Spleen (tissue), 11 donors: Measurements from ENCODE around the gene ATP6V1C2. TPM values are rescaled to one million over a fixed set of nuclear protein-coding genes. Genes with fewer than 3 reads are reported as not detected.

ENCODE experiments used
- DNase-seq: peaks from one replicate; pipeline ENCODE4 v3.0.0-alpha.2; 2020
- H3K27ac ChIP-seq, 8 donors: fragments of 200-600 bp; sonication (generic) in 7 of 8; 1 replicate in 4 of 8; 2 replicates in 4 of 8; pipeline versions ENCODE4 v1.5.0 to v1.8.0; 2016 to 2021; ENCODE audit warnings: inconsistent platforms in 4 of 8, mild to moderate bottlenecking in 4 of 8, moderate library complexity in 1 of 8
- H3K27me3 ChIP-seq, 7 donors: fragments of 200-600 bp; sonication (generic) in 6 of 7; replicated peaks in 1 of 7; 1 replicate in 4 of 7; 2 replicates in 3 of 7; pipeline versions ENCODE4 v1.5.0 to v1.8.0; 2016 to 2021; ENCODE audit warnings: inconsistent platforms in 3 of 7, mild to moderate bottlenecking in 1 of 7
- H3K36me3 ChIP-seq, 6 donors: fragments of 200-600 bp; sonication (generic) in 5 of 6; 1 replicate in 4 of 6; 2 replicates in 2 of 6; pipeline versions ENCODE4 v1.5.0 to v1.8.0; 2016 to 2021; ENCODE audit warnings: inconsistent platforms in 2 of 6
- H3K4me1 ChIP-seq, 6 donors: fragments of 200-600 bp; sonication (generic) in 5 of 6; 1 replicate in 3 of 6; 2 replicates in 3 of 6; pipeline versions ENCODE4 v1.5.0 to v1.8.0; 2016 to 2021; ENCODE audit warnings: inconsistent platforms in 3 of 6
- H3K4me3 ChIP-seq, 8 donors: fragments of 200-600 bp; sonication (generic) in 7 of 8; 1 replicate in 4 of 8; 2 replicates in 4 of 8; pipeline versions ENCODE4 v1.5.0 to v1.8.0; 2016 to 2021; ENCODE audit warnings: inconsistent platforms in 4 of 8, mild to moderate bottlenecking in 4 of 8, moderate library complexity in 2 of 8
- H3K9me3 ChIP-seq, 8 donors: fragments of 200-600 bp; sonication (generic) in 7 of 8; 1 replicate in 4 of 8; 2 replicates in 4 of 8; pipeline versions ENCODE4 v1.5.0 to v1.8.0; 2016 to 2021; ENCODE audit warnings: inconsistent platforms in 4 of 8
- CTCF ChIP-seq, 11 experiments: fragments of 200-600 bp in 7 of 11; fragments of 450-650 bp in 4 of 11; sonication (generic) in 4 of 11; IDR thresholded peaks in 8 of 11; conservative IDR thresholded peaks in 3 of 11; 1 replicate in 7 of 11; 2 replicates in 4 of 11; pipeline versions ENCODE4 v1.4.0 to v1.8.0; 2016 to 2021; ENCODE audit warnings: antibody characterized with exemption in 11 of 11, inconsistent platforms in 4 of 11, mild to moderate bottlenecking in 1 of 11
- POLR2A ChIP-seq, 3 donors: fragments of 450-650 bp; IDR thresholded peaks; one replicate each; pipeline ENCODE4 v1.5.1; 2017; ENCODE audit warnings: antibody characterized with exemption in 3 of 3, mild to moderate bottlenecking in 1 of 3
- POLR2AphosphoS5 ChIP-seq, 3 donors: sonication (generic); formaldehyde crosslinking; IDR thresholded peaks; one replicate each; pipeline ENCODE4 v1.5.1; 2017; ENCODE audit warnings: antibody characterized with exemption in 3 of 3
- WGBS, 5 donors: extraction: QIAGEN DNeasy Blood & Tissue Kit in 3 of 5; methylation state at CpG; one replicate each; pipeline versions ENCODE4 v1.1.5 to v1.1.7; 2013 to 2018; 5-methylcytosine and 5-hydroxymethylcytosine counted together
- intact Hi-C: fragments of 100-400 bp; cut with DNase I; formaldehyde crosslinking; loops from one replicate; pipeline ENCODE4 v1.15.0; 2023; ENCODE audit warnings: low total_unique reads
- polyA plus RNA-seq, 3 donors: library from polyadenylated mRNA; stranded (reverse); fragments of 200-250 nt; gene quantifications; one replicate each; pipeline ENCODE4 v1.2.1, GENCODE V29; 2013
- total RNA-seq, 7 donors: library from RNA; depleted of rRNA in 3 of 7; stranded (reverse); fragments of >200 nt in 3 of 7; fragmentation: NEBNext Ultra II Directional in 4 of 7; extraction: Animal tissue kit (Norgen Biotek cat#: 25700) in 4 of 7; gene quantifications; one replicate each; pipeline versions ENCODE4 v1.1.0 to v1.2.1, GENCODE V29; 2016 to 2021
- donor health status: healthy with polysubstance abuse.
- donor health status: DM: no; HTN: no; CAD: no; lungs with moderate emphysema.
- donor health status: DM: no; HTN: no; CAD: no.
- donor health status: Bipolar disorder and iron deficiency.
- donor health status: healthy.
- donor health status: DM: no; HTN: no; CAD: no.
- donor health status: DM: yes; HTN: yes; CAD: no.

ATP6V1C2 gene
- total and polyA plus RNA-seq, 10 donors: 0.23 to 9.2 (median 0.54) TPM; not detected in 3

GRCh38 chr2:10759151-10759714 is 37.8 kb downstream of the ATP6V1C2 start:
- WGBS, 5 donors: 90 to 92% (median 91%) methylated on average over 11 of the region's 11 CpGs
- no peak overlapping the region for H3K27ac ChIP-seq
- intact Hi-C loops: no loop called here
- no peak overlapping the region for H3K4me3 ChIP-seq
- H3K36me3 ChIP-seq: no peaks in the 10 kb centered on the region
- peaks cover 0 to 3% (median 0%) of the 10 kb centered on the region in 7 donors for H3K27me3 ChIP-seq
- peak; percentile 54 for DNase-seq
- H3K9me3 ChIP-seq: no peaks in the 10 kb centered on the region
- TF ChIP-seq CTCF (IDR thresholded peaks at IDR 0.05 in 8 of 11, conservative IDR thresholded peaks at IDR 0.05 in 3 of 11) (no peak), POLR2A (IDR thresholded peaks at IDR 0.05) (no peak), POLR2AphosphoS5 (IDR thresholded peaks at IDR 0.05) (no peak)
- no peaks in the 10 kb centered on the region for H3K4me1 ChIP-seq

- Histone ChIP-seq H3K27me3 (peaks cover 0 to 6% (median 0%) of the 10 kb centered on the region in 7 donors), H3K9me3 (no peaks in the 10 kb centered on the region), H3K4me1 (no peaks in the 10 kb centered on the region), H3K4me3 (no peak overlapping the region), H3K36me3 (no peaks in the 10 kb centered on the region), H3K27ac (no peak overlapping the region)
- 77 to 89% (median 84%) methylated on average over 9 to 13 of the region's 13 CpGs for WGBS, 5 donors
- DNase-seq: peak; percentile 64
- intact Hi-C loops: no loop called here
- TF ChIP-seq CTCF (IDR thresholded peaks at IDR 0.05 in 8 of 11, conservative IDR thresholded peaks at IDR 0.05 in 3 of 11) (no peak), POLR2AphosphoS5 (IDR thresholded peaks at IDR 0.05) (no peak), POLR2A (IDR thresholded peaks at IDR 0.05) (no peak)
Measured at GRCh38 chr2:10760794-10761504, 39.5 kb downstream of the ATP6V1C2 start.

DNA sequence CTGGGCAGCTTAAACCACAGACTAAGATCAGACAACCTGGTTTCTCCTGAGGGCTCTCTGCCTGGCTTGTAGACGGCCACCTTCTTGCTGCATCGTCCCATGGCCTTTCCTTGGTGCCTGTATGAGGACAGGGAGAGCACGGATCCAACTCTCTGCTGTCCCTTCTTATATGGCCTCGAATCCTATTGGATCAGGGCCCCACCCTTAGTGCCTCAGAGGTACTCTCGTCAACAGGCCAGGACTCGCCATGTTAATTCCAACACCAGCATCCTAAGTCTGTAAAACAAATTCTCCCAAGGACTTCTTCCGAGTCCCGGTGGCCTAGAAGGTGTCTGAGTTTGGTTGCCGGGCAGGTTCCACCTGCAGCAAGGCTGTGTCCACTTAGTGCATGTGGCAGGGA is 40.2 kb downstream of the ATP6V1C2 start:
- H3K27me3 ChIP-seq: peaks cover 0 to 6% (median 0%) of the 10 kb centered on the region in 7 donors
- TF ChIP-seq POLR2A (IDR thresholded peaks at IDR 0.05) (no peak), CTCF (IDR thresholded peaks at IDR 0.05 in 8 of 11, conservative IDR thresholded peaks at IDR 0.05 in 3 of 11) (no peak), POLR2AphosphoS5 (IDR thresholded peaks at IDR 0.05) (no peak)
- intact Hi-C loops: no loop called here
- no peak overlapping the region for H3K4me3 ChIP-seq
- no peak overlapping the region for H3K27ac ChIP-seq
- 80 to 91% (median 85%) methylated on average over 9 of the region's 9 CpGs for WGBS, 5 donors
- no peaks in the 10 kb centered on the region for H3K9me3 ChIP-seq
- no peaks in the 10 kb centered on the region for H3K4me1 ChIP-seq
- peak; percentile 24 for DNase-seq
- no peaks in the 10 kb centered on the region for H3K36me3 ChIP-seq

DNA sequence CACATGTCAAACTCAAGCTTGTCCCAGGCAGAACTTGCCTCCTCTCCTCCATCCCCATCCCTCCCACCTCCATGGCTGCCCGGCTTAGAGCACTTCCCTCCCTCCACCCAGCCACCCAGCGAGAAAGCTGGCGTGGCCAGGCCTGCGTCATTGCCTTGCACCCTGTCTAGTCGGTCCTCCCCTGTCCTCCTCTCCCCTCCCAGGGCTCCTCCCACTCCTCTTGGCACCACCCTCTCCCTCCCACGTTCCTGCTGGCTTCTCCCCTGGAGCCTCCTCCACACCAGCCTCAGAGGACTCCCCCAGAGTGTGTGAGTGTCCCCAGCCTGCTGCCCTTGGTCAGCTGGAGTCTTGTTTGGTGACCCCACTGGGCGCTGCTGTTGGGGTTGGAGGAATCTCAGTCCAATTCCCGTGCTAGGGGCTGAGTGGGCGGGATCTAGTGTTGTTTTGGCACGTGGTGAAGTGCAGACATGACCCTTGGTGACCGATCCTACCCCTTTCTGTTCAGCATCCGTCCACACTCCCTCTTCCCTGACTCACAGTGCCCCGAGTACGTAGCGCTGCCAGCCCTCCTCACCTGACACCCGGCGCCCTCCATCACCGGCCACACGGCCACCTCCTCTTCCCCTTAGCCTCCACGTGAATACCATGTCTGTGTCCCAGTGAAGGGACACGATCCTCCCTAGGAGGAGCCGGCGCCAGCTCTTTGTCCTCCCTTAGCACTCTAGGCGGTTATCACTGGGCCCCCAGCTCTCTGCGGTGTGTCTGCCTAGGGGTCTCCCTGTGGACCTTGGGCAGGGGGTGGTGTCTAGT is 41.4 kb downstream of the ATP6V1C2 start:
- intact Hi-C loops: no loop called here
- H3K36me3 ChIP-seq: no peaks in the 10 kb centered on the region
- H3K9me3 ChIP-seq: no peaks in the 10 kb centered on the region
- 59 to 69% (median 63%) methylated on average over 25 of the region's 25 CpGs for WGBS, 5 donors
- H3K27ac ChIP-seq: peak overlapping the region in 1 of 8 donors; percentile 9
- no peaks in the 10 kb centered on the region for H3K4me1 ChIP-seq
- no peak overlapping the region for H3K4me3 ChIP-seq
- DNase-seq: peak; percentile 76
- no peak for TF ChIP-seq POLR2A (IDR thresholded peaks at IDR 0.05)
- peak; percentile 16 to 66 (median 58) for TF ChIP-seq POLR2AphosphoS5 (IDR thresholded peaks at IDR 0.05)
- H3K27me3 ChIP-seq: peaks cover 0 to 6% (median 0%) of the 10 kb centered on the region in 7 donors
